Thoracic aorta (tissue), 2 donors: ENCODE data around the gene PAM16. TPM values are rescaled to one million over a fixed set of nuclear protein-coding genes. Genes with fewer than 3 reads are reported as not detected.

Experiments
- ATAC-seq: fragments of 150-250 bp; one replicate; pipeline ENCODE4 v1.8.0; 2017; ENCODE audit warnings: low read depth; ENCODE audit not compliant: insufficient number of reproducible peaks, low FRiP score
- DNase-seq: peaks from one replicate; pipeline ENCODE4 v3.0.0-alpha.2; 2020; ENCODE audit warnings: low spot score
- H3K27ac ChIP-seq, 2 donors: fragments of 200-600 bp; sonication (generic); 1 replicate in 1 of 2; 2 replicates in 1 of 2; pipeline ENCODE4 v1.5.1; 2016; ENCODE audit warnings: mild to moderate bottlenecking in 2 of 2, moderate library complexity in 2 of 2
- H3K27me3 ChIP-seq: fragments of 200-600 bp; sonication (generic); replicated peaks from 2 replicates; pipeline ENCODE4 v1.6.0; 2016; ENCODE audit warnings: mild to moderate bottlenecking; ENCODE audit not compliant: insufficient read depth
- H3K36me3 ChIP-seq: fragments of 200-600 bp; sonication (generic); one replicate; pipeline ENCODE4 v1.5.1; 2016
- H3K4me1 ChIP-seq, 2 donors: fragments of 200-600 bp; sonication (generic); 1 replicate in 1 of 2; 2 replicates in 1 of 2; pipeline versions ENCODE4 v1.5.1 to v1.6.0; 2016; ENCODE audit warnings: low read depth in 2 of 2, mild to moderate bottlenecking in 1 of 2; ENCODE audit not compliant: control insufficient read depth in 1 of 2
- H3K4me3 ChIP-seq: fragments of 200-600 bp; sonication (generic); 2 replicates; pipeline ENCODE4 v1.5.1; 2016; ENCODE audit warnings: mild to moderate bottlenecking
- H3K9me3 ChIP-seq: fragments of 200-600 bp; sonication (generic); 2 replicates; pipeline ENCODE4 v1.5.1; 2016
- CTCF ChIP-seq: fragments of 200-600 bp; sonication (generic); IDR thresholded peaks from one replicate; pipeline ENCODE4 v1.5.1; 2019; ENCODE audit warnings: antibody characterized with exemption
- total RNA-seq, 2 donors: library from RNA; depleted of rRNA; stranded (reverse); fragments of >200 nt; gene quantifications; one replicate each; pipeline versions ENCODE4 v1.1.0 to v1.2.3, GENCODE V29; 2016

PAM16 gene
- total RNA-seq, 2 donors from 2014 or later, result 18.4 to 21.1 TPM

DNA sequence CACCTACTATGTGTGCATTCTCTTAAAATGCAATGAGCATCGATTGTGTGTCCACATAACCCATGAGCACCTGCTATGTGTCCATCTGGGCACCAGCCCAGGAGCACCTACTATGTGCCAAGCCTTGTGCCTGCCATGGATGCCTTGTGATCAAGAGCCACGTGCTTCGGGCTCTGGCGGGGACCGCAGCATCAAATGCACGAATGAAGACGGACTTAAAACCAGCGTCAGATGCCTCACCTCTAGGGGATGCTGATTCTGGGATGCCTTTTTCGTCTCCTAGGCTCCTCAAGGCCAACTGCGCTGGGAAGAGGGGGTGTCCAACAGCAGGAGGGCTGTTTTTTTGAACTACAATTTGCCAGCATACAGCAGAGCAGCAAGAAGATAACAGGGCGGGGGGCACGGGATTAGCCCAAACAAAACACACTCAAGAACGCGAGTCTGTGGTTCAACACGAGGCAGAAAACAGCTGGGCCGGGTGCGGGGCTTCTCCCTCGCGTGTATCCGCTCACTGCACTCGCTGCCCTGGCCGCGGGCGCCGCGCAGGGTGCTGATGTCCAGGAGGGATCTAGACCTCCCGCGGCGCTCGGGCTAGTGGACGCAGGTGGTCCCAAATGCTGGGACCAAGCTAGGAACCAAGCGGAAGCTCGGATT lies 36.5 kb downstream of the PAM16 start:
- no peak for TF ChIP-seq CTCF
- Histone ChIP-seq H3K36me3 (no peaks in the 10 kb centered on the region), H3K27me3 (no peaks in the 10 kb centered on the region), H3K27ac (peak overlapping the region; percentile 90 to 95), H3K9me3 (no peaks in the 10 kb centered on the region), H3K4me1 (peaks cover 19 to 41% of the 10 kb centered on the region in 2 donors), H3K4me3 (peak overlapping the region; percentile 89)
- no peak for ATAC-seq
- no peak for DNase-seq

DNA sequence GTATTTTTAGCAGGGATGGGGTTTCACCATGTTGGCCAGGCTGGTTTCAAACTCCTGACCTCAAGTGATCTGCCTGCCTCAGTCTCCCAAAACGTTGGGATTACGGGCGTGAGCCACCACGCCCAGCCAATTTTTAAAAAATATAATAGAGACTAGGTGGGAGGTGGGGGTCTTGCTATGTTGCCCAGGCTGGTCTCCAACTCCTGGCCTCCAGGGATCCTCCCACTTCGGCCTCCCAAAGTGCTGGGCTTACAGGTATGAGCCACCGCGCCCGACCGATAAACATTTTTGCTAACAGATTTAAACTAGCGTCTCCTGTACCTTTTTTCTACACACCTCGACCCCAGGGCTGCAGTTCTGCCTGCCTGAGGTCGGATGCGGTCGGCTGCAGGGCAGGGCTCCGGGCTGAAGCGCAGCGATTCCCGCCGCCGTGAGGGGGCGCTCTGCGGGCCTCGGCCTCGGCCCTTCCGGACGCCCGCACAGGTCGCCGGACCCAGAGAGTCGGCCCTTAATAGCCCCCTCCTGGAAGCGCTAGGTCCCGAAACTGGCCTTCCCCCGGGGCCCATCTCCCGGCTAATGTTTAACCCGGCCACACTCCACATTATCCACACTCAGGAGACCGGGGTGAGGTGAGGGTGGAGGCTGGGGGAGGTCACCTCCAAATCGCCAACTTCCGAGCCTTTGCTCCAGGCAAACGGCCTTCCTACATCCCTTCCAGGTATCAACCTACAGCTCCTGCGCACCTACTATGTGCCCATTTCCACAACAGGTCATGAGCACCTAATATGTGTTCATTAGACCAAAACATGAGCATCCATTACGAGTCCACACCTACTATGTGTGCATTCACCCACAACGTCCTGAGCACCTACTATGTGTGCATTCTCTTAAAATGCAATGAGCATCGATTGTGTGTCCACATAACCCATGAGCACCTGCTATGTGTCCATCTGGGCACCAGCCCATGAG lies 37.3 kb downstream of the PAM16 start:
- Histone ChIP-seq H3K27me3 (no peaks in the 10 kb centered on the region), H3K36me3 (no peaks in the 10 kb centered on the region), H3K4me3 (peak overlapping the region; percentile 20), H3K9me3 (no peaks in the 10 kb centered on the region), H3K4me1 (peaks cover 14 to 33% of the 10 kb centered on the region in 2 donors), H3K27ac (peak overlapping the region; percentile 90 to 95)
- ATAC-seq, result no peak
- no peak for DNase-seq
- TF ChIP-seq CTCF, result peak; percentile 60

DNA sequence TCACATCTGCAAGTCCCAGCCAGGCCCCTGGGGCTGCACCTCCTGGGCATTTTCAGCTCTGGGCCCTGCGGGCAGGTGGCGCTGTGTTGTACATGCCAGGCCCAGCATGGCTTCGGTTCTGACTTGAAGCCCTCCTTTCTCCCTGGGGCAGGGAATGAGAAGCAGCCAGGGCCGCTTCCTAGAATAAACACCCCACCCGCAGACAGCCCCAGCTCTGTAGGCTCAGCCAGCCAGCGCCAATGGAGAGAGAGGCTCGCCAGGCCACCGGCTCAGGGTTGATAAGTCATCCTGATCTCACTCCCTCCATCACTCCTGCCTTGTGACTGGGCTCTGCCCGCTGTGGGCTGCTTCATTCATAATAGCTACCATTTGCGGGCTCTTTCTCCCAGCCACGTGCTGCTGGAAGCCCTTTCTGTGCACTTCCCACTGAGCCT lies 41.3 kb downstream of the PAM16 start:
- no peak overlapping the region for H3K4me3 ChIP-seq
- H3K27me3 ChIP-seq, result no peaks in the 10 kb centered on the region
- H3K36me3 ChIP-seq, result no peaks in the 10 kb centered on the region
- peak overlapping the region; percentile 30 to 72 for H3K27ac ChIP-seq
- H3K9me3 ChIP-seq, result no peaks in the 10 kb centered on the region
- peak; percentile 56 for TF ChIP-seq CTCF
- ATAC-seq, result no peak
- peaks cover 0 to 23% of the 10 kb centered on the region in 2 donors for H3K4me1 ChIP-seq
- DNase-seq, result no peak

DNA sequence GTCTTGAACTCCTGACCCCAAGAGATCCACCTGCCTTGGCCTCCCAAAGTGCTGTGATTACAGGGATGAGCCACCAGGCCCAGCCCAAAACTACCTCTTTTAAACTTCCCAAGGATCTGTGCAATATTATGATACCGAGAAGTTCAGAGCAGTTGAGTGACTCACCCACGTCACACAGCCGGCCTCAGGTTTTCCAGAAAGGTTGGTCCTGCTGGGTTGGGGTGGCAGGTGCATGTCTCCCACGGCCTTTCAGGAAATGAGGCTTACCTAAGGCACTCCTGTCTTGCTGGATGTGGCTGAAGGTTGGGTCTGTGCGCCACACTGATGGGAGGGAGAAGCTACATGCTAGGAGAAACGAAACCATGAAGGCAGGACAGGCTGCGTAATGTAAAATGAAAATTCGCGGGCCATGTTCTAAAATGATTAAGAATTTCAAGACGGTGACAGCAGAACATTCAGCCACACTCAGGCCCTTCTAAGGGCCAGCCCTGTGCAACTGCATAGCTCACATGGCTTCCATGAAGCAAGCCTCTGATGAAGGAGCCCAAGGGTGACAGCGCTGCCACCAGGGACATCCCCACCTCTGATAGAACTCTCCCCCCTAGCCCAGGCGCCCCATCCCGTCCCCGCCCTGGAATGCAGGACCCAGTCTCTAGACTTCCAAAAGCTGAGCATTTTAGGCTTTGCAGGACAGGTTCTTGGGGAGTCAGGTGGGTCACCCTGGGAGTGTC lies 41.9 kb downstream of the PAM16 start:
- no peaks in the 10 kb centered on the region for H3K36me3 ChIP-seq
- H3K4me1 ChIP-seq, result peaks cover 0 to 17% of the 10 kb centered on the region in 2 donors
- no peaks in the 10 kb centered on the region for H3K9me3 ChIP-seq
- TF ChIP-seq CTCF, result no peak
- no peak overlapping the region for H3K4me3 ChIP-seq
- ATAC-seq (no peak), DNase-seq (no peak)
- H3K27ac ChIP-seq, result peak overlapping the region; percentile 14 to 72
- H3K27me3 ChIP-seq, result no peaks in the 10 kb centered on the region
